SJCRH30 (cell line): ENCODE measurements around the gene PBRM1. TPM values are rescaled to one million over a fixed set of nuclear protein-coding genes. Genes with fewer than 3 reads are reported as not detected.
"Not testable (repeated sequence)": the region's sequence is repeated elsewhere in the genome, so short reads cannot be mapped to it uniquely, and the experiment has no call there.

Source experiments
- DNase-seq, 2 experiments: peaks; one replicate each; pipeline ENCODE4 v3.0.0-alpha.2; 2015 to 2020
- H3K27ac ChIP-seq: fragments of 250-450 bp; sonication (Bioruptor Pico); 2 replicates; pipeline ENCODE4 v1.5.1; 2020; ENCODE audit warnings: mild to moderate bottlenecking, moderate library complexity
- H3K27me3 ChIP-seq: fragments of 250-450 bp; sonication (Bioruptor Pico); 2 replicates; pipeline ENCODE4 v1.5.1; 2020; ENCODE audit warnings: mild to moderate bottlenecking, moderate library complexity
- H3K36me3 ChIP-seq: fragments of 250-450 bp; sonication (Bioruptor Pico); 2 replicates; pipeline ENCODE4 v1.5.1; 2020; ENCODE audit warnings: mild to moderate bottlenecking, moderate library complexity
- H3K4me1 ChIP-seq: fragments of 250-450 bp; sonication (Bioruptor Pico); 2 replicates; pipeline ENCODE4 v1.5.1; 2020; ENCODE audit warnings: mild to moderate bottlenecking, moderate library complexity
- H3K4me3 ChIP-seq: fragments of 250-450 bp; sonication (Bioruptor Pico); 2 replicates; pipeline ENCODE4 v1.5.1; 2020; ENCODE audit warnings: mild to moderate bottlenecking, moderate library complexity
- H3K9me3 ChIP-seq: fragments of 250-450 bp; sonication (Bioruptor Pico); replicated peaks from 2 replicates; pipeline ENCODE4 v1.5.1; 2020; ENCODE audit warnings: mild to moderate bottlenecking, moderate library complexity
- total RNA-seq: library from RNA; depleted of rRNA; stranded (reverse); fragments of >200 nt; shearing (Covaris generic); gene quantifications from 2 replicates; pipeline ENCODE4 v1.2.3, GENCODE V29; 2014

Gene PBRM1
- total RNA-seq, 1 experiment from 2014 or later: 64.2 TPM

GRCh38 chr3:52690560-52690959 lies 4.8 kb upstream of the PBRM1 start:
- Histone ChIP-seq H3K9me3 (no peaks in the 10 kb centered on the region), H3K27ac (no peak overlapping the region), H3K4me3 (no peak overlapping the region), H3K4me1 (no peaks in the 10 kb centered on the region), H3K27me3 (no peaks in the 10 kb centered on the region), H3K36me3 (peaks cover 91% of the 10 kb centered on the region)
- DNase-seq: no peak

- Histone ChIP-seq H3K27me3 (no peaks in the 10 kb centered on the region), H3K27ac (no peak overlapping the region), H3K36me3 (peaks cover 77% of the 10 kb centered on the region), H3K9me3 (no peaks in the 10 kb centered on the region), H3K4me1 (peaks cover 5% of the 10 kb centered on the region; the same call in 1 of the 2 replicates), H3K4me3 (no peak overlapping the region)
- DNase-seq: no peak
These were observed 3.4 kb upstream of the PBRM1 start for GRCh38 chr3:52689151-52689550.

DNA sequence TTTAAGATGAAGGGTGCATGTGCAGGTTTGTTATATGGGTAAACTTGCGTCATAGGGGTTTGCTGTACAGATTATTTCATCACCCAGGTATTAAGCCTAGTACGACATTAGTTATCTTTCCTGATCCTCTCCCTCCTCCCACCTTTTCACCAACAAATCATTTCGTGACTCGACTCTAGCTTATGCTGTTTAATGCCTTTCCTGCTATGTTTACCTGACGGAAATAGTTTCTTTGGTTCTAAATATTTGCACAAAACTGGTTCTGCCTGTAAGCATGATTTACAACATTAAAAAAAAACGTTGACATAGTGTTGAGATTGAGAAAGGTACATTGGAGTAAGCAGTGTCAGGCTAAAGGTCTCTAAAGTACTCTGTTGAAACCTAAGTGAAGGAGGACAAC lies 2.6 kb upstream of the PBRM1 start:
- no peak for DNase-seq
- Histone ChIP-seq H3K4me3 (no peak overlapping the region), H3K4me1 (peaks cover 5% of the 10 kb centered on the region; the same call in 1 of the 2 replicates), H3K9me3 (no peaks in the 10 kb centered on the region), H3K27me3 (no peaks in the 10 kb centered on the region), H3K27ac (no peak overlapping the region), H3K36me3 (peaks cover 68% of the 10 kb centered on the region)

DNA sequence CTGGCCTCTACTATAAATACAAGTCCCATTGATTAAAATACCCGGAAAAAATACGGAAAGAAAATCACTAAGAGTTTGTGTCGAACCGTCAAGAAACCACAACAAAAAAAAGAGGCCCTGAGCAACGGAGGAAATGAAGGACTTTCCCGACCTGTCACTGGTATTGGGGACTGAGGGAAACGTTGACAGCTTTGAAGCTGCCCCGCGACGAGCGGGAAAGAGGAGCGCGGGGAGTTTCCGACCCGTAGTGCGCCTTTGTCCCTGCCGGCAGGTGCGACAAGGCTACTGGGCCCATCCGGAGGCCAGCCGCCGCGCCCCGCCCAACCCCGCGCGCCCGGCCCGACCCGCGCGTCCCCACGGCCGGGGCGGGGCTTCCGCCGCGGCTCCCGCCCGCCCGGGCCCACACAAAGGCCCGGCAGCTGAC lies 416 bp downstream of the PBRM1 start:
- Histone ChIP-seq H3K4me1 (peaks cover 5% of the 10 kb centered on the region; the same call in 1 of the 2 replicates), H3K4me3 (peak overlapping the region; percentile 88), H3K9me3 (no peaks in the 10 kb centered on the region), H3K36me3 (peaks cover 48% of the 10 kb centered on the region), H3K27me3 (no peaks in the 10 kb centered on the region), H3K27ac (peak overlapping the region; percentile 75)
- DNase-seq: peak; percentile 75 to 79

GRCh38 chr3:52684184-52684583 lies 1.5 kb downstream of the PBRM1 start:
- no peak for DNase-seq
- Histone ChIP-seq H3K27ac (no peak overlapping the region), H3K4me1 (peaks cover 5% of the 10 kb centered on the region; the same call in 1 of the 2 replicates), H3K4me3 (peak overlapping the region; percentile 88), H3K36me3 (peaks cover 41% of the 10 kb centered on the region), H3K27me3 (no peaks in the 10 kb centered on the region), H3K9me3 (no peaks in the 10 kb centered on the region)

DNA sequence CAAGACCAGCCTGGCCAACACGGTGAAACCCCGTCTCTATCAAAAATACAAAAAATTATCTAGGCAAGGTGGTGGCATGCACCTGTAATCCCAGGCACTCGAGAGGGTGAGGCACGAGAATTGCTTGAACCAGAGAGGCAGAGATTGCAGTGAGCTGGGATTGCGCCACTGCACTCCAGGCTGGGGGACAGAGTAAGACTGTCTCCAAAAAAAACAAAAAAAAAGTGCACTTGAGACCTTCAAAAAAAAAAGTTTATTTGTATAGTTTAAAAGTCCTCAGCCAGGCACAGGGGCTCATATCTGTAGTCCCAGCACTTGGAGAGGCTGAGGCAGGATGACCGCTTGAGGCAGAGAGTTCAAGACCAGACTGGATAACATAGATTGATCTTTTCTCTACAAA lies 2.1 kb downstream of the PBRM1 start:
- H3K9me3 ChIP-seq: no peaks in the 10 kb centered on the region
- H3K27me3 ChIP-seq: no peaks in the 10 kb centered on the region
- peaks cover 35% of the 10 kb centered on the region for H3K36me3 ChIP-seq
- H3K4me1 ChIP-seq: peaks cover 5% of the 10 kb centered on the region; the same call in 1 of the 2 replicates
- DNase-seq: no peak
- no peak overlapping the region for H3K4me3 ChIP-seq
- no peak overlapping the region for H3K27ac ChIP-seq

- DNase-seq: no peak
- Histone ChIP-seq H3K27ac (no peak overlapping the region), H3K4me3 (no peak overlapping the region), H3K36me3 (peaks cover 27% of the 10 kb centered on the region), H3K4me1 (peaks cover 5% of the 10 kb centered on the region; the same call in 1 of the 2 replicates), H3K27me3 (no peaks in the 10 kb centered on the region), H3K9me3 (no peaks in the 10 kb centered on the region)
These were observed 3.7 kb downstream of the PBRM1 start for GRCh38 chr3:52682016-52682415.

DNA sequence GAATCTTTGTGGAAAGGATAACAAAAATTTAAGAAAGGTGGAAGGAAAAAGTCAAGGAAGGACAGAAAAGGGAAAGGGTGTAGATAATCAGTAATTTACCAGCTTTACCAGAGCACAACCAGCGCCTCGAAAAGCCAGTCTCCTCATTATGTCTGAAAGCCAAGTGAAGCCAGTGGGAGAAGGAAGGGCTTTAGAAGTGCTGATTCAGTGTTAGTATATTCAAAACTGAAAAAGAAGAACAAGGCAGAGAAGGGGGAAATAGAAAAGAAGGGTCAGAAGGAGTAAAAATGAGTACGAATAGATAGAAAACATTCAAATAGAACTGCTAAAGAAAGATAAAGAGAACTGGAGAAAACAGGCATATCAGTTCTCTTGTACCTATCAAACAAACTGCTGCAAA lies 4.1 kb downstream of the PBRM1 start:
- Histone ChIP-seq H3K4me3 (no peak overlapping the region), H3K27ac (no peak overlapping the region), H3K27me3 (no peaks in the 10 kb centered on the region), H3K36me3 (peaks cover 26% of the 10 kb centered on the region), H3K9me3 (no peaks in the 10 kb centered on the region), H3K4me1 (peaks cover 5% of the 10 kb centered on the region; the same call in 1 of the 2 replicates)
- DNase-seq: no peak

DNA sequence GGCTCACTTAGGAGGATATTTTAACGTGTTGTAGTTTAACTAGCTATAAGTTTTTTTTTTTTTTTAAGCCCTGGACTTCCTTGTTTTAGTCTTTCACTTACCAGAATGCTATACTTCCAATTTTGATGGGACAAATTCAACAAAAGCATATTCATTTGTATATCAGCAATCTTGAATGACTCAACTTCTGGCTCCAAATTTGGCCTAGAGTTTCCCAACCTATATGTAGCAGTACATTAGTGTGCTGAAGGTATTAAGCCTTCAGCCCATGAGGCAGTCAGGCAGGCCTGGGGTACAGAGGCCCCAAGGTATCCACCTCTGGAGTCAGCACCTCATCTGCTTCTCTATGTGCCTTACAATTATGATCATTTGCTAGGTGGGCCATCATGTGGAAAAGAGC lies 5.9 kb downstream of the PBRM1 start:
- no peak overlapping the region for H3K27ac ChIP-seq
- H3K27me3 ChIP-seq: no peaks in the 10 kb centered on the region
- no peak overlapping the region for H3K4me3 ChIP-seq
- H3K36me3 ChIP-seq: peaks cover 36% of the 10 kb centered on the region
- H3K9me3 ChIP-seq: no peaks in the 10 kb centered on the region
- DNase-seq: no peak
- peaks cover 5% of the 10 kb centered on the region; the same call in 1 of the 2 replicates for H3K4me1 ChIP-seq

- Histone ChIP-seq H3K27me3 (no peaks in the 10 kb centered on the region), H3K4me3 (no peak overlapping the region), H3K36me3 (peaks cover 38% of the 10 kb centered on the region), H3K9me3 (no peaks in the 10 kb centered on the region), H3K27ac (no peak overlapping the region), H3K4me1 (peaks cover under 1% of the 10 kb centered on the region; the same call in 1 of the 2 replicates)
- DNase-seq: no peak
These were observed 6.5 kb downstream of the PBRM1 start for GRCh38 chr3:52679199-52679538.

- H3K4me3 ChIP-seq: no peak overlapping the region
- H3K36me3 ChIP-seq: peaks cover 38% of the 10 kb centered on the region
- H3K4me1 ChIP-seq: no peaks in the 10 kb centered on the region
- H3K27ac ChIP-seq: no peak overlapping the region
- no peaks in the 10 kb centered on the region for H3K9me3 ChIP-seq
- H3K27me3 ChIP-seq: no peaks in the 10 kb centered on the region
- DNase-seq: no peak
These were observed 7.2 kb downstream of the PBRM1 start for GRCh38 chr3:52678265-52679198.

- not testable (repeated sequence) for H3K27me3 ChIP-seq, H3K4me1 ChIP-seq, DNase-seq, H3K9me3 ChIP-seq, H3K4me3 ChIP-seq, H3K27ac ChIP-seq
- H3K36me3 ChIP-seq: peaks cover 48% of the 10 kb centered on the region
These were observed 9.5 kb downstream of the PBRM1 start for GRCh38 chr3:52676201-52676600.

DNA sequence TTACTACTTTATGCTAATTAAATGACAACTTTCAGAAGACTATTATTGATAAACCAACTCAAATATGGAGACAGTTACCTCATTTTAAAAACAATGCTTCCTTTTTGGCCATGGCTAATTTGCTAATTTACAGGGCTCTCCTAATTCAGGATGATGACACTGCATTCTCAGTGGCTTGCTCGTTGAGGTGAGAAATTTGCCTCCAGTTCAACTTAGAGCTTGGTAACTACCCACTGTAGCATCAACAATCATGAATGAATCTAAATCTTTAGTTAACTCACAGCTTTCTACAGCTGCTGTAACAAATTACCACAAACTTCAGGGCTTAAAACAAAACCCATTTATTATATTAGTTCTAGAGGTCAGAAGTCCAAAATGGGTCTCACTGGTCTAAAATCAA lies 14.0 kb downstream of the PBRM1 start:
- DNase-seq: no peak
- no peak overlapping the region for H3K4me3 ChIP-seq
- H3K27ac ChIP-seq: peak overlapping the region; percentile 49; the same call in 1 of the 2 replicates
- H3K27me3 ChIP-seq: no peaks in the 10 kb centered on the region
- H3K36me3 ChIP-seq: peaks cover 59% of the 10 kb centered on the region
- peaks cover 3% of the 10 kb centered on the region; the same call in 1 of the 2 replicates for H3K4me1 ChIP-seq
- H3K9me3 ChIP-seq: no peaks in the 10 kb centered on the region

- Histone ChIP-seq H3K27ac (peak overlapping the region; percentile 49), H3K27me3 (no peaks in the 10 kb centered on the region), H3K4me3 (no peak overlapping the region), H3K36me3 (peaks cover 56% of the 10 kb centered on the region), H3K9me3 (no peaks in the 10 kb centered on the region), H3K4me1 (peaks cover 3% of the 10 kb centered on the region; the same call in 1 of the 2 replicates)
- DNase-seq: peak; percentile 7 to 44
These were observed 14.8 kb downstream of the PBRM1 start for GRCh38 chr3:52670621-52671521.

GRCh38 chr3:52663098-52663497 lies 22.6 kb downstream of the PBRM1 start:
- H3K27me3 ChIP-seq: no peaks in the 10 kb centered on the region
- H3K9me3 ChIP-seq: no peaks in the 10 kb centered on the region
- H3K4me1 ChIP-seq: no peaks in the 10 kb centered on the region
- H3K36me3 ChIP-seq: peaks cover 51% of the 10 kb centered on the region
- DNase-seq: no peak
- no peak overlapping the region for H3K27ac ChIP-seq
- H3K4me3 ChIP-seq: no peak overlapping the region
